ENCODE measurements around the gene LRMDA. TPM values are rescaled to one million over a fixed set of nuclear protein-coding genes. Genes with fewer than 3 reads are reported as not detected.

LRMDA gene
- total RNA-seq, 1 donor from 2014 or later: not detected

- intact Hi-C loops (cut with micrococcal nuclease): no loop called here
Measured at GRCh38 chr10:76231286-76231934, 800.0 kb downstream of the LRMDA start.

- intact Hi-C loops (cut with micrococcal nuclease): no loop called here
Measured at GRCh38 chr10:76234499-76235226, 803.2 kb downstream of the LRMDA start.

GRCh38 chr10:76236356-76236755, 804.9 kb downstream of the LRMDA start:
- intact Hi-C loops (cut with micrococcal nuclease): no loop called here

- intact Hi-C loops (cut with micrococcal nuclease): no loop called here
Measured at GRCh38 chr10:76242956-76243355, 811.5 kb downstream of the LRMDA start.

- intact Hi-C loops (cut with micrococcal nuclease): no loop called here
Measured at GRCh38 chr10:76244061-76244686, 812.8 kb downstream of the LRMDA start.

- intact Hi-C loops (cut with micrococcal nuclease): no loop called here
Measured at GRCh38 chr10:76245951-76246495, 814.6 kb downstream of the LRMDA start.

GRCh38 chr10:76248649-76249200, 817.3 kb downstream of the LRMDA start:
- intact Hi-C loops (cut with micrococcal nuclease): no loop called here

- intact Hi-C loops (cut with micrococcal nuclease): no loop called here
Measured at GRCh38 chr10:76251841-76252671, 820.6 kb downstream of the LRMDA start.

GRCh38 chr10:76252733-76253132, 821.3 kb downstream of the LRMDA start:
- intact Hi-C loops (cut with micrococcal nuclease): no loop called here

- intact Hi-C loops (cut with micrococcal nuclease): no loop called here
Measured at GRCh38 chr10:76255241-76255640, 823.8 kb downstream of the LRMDA start.

- intact Hi-C loops (cut with micrococcal nuclease): no loop called here
Measured at GRCh38 chr10:76257816-76258215, 826.4 kb downstream of the LRMDA start.

- intact Hi-C loops (cut with micrococcal nuclease): no loop called here
Measured at GRCh38 chr10:76265441-76266113, 834.2 kb downstream of the LRMDA start.

- intact Hi-C loops (cut with micrococcal nuclease): no loop called here
Measured at GRCh38 chr10:76268530-76268929, 837.1 kb downstream of the LRMDA start.

DNA sequence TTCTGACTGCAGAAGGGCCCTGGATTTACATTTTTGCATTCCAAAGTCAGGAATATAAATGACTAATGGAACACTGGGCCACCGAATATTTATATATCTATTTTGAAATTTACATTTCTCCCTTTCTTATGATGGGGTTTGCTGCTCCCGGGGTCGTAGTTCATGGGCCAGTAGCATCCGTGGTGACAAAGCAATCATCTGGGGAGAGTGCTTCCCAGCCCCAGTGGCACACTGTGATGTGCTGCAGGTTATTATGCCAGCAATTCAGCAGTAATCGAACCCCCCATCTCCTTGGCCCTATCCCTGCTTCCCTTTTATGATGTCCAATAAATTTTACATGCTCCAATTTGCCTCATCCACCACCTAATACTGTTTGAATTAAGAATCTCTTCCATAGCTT, 837.5 kb downstream of the LRMDA start:
- intact Hi-C loops (cut with micrococcal nuclease): no loop called here

- intact Hi-C loops (cut with micrococcal nuclease): no loop called here
Measured at GRCh38 chr10:76270464-76270863, 839.0 kb downstream of the LRMDA start.

- intact Hi-C loops (cut with micrococcal nuclease): no loop called here
Measured at GRCh38 chr10:76274933-76275332, 843.5 kb downstream of the LRMDA start.

GRCh38 chr10:76278811-76279460, 847.5 kb downstream of the LRMDA start:
- intact Hi-C loops (cut with micrococcal nuclease): no loop called here

GRCh38 chr10:76281659-76282058, 850.2 kb downstream of the LRMDA start:
- intact Hi-C loops (cut with micrococcal nuclease): no loop called here

DNA sequence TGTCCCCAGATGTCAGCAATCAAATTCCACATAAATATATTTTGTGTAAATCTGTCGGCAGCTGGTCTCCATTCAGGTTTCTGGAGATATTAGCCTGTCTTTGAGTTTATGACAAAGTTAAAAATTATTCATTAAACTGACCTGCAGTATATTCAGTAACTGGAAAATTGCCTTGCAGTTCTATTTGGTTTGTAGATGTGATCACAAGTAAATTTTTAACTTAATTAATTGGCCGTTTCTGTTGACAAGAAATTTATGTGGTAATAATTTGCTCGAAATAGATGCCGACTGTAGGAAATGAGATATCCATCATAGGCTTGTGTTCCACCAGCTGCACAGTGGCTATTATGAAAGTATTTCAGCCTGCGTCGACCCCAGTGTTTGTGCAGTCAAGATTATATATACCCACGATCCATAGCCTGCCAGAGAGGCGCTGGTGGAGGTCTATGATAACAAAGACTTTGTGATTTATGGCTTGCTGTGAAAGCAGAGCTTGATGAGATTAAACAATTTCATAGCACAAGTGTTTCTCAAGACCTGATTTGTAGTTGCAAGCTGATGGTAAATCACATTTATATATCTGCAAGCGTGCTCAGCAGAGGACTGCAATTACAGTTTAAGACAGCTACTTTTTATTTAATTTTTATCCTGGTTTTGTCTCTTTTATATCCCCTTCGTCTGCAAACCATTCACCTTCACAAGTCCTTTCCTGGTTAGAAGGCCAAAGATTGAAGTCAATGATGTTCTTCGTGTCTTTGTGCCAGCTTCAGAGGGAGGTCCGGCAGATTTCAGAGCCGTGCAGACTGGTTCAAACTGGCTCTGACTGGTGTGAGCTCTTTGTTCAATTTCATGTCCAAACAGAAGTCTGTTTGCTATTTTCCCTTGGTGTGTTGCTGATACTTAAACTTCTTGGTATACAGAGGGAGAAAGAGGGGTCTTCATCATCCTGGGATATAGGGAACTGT, 850.9 kb downstream of the LRMDA start:
- intact Hi-C loops (cut with micrococcal nuclease): no loop called here

All from T-helper 1 cell treated with Interleukin-12 subunit alpha and Interleukin-12 subunit beta and Interleukin-4 antibody, amounts not matched to agents 30 ng/mL and 1 ng/mL, for 36 hours (primary cell).